ENCODE data around the gene METTL1. TPM values are rescaled to one million over a fixed set of nuclear protein-coding genes. Genes with fewer than 3 reads are reported as not detected.

The METTL1 gene
- total and polyA plus RNA-seq, 4 donors: 9.5 to 16.2 (median 15.7) TPM

- intact Hi-C loops (cut with DNase I): no loop called here
- no peak overlapping the region for H3K27ac ChIP-seq (ENCODE audit: low read depth in 1 of 2, low read length in 2 of 2)
Observed at GRCh38 chr12:57746025-57746424, 25.9 kb downstream of the METTL1 start.

GRCh38 chr12:57745485-57745881, 26.4 kb downstream of the METTL1 start:
- intact Hi-C loops (cut with DNase I): no loop called here
- ATAC-seq (ENCODE audit: low FRiP score): no peak
- H3K36me3 ChIP-seq (ENCODE audit: control insufficient read depth in 1 of 2, insufficient read depth in 2 of 2, low read length in 1 of 2): peaks cover 0 to 4% of the 10 kb centered on the region in 2 donors
- H3K4me3 ChIP-seq (ENCODE audit: low read length in 2 of 2): peak overlapping the region; percentile 52 to 86
- peak overlapping the region; percentile 90 to 92 for H3K27ac ChIP-seq (ENCODE audit: low read depth in 1 of 2, low read length in 2 of 2)
- H3K9me3 ChIP-seq (ENCODE audit: control insufficient read depth, low read length): no peaks in the 10 kb centered on the region
- H3K4me1 ChIP-seq (ENCODE audit: control insufficient read depth in 1 of 2, insufficient read depth in 2 of 2, low read length in 2 of 2): no peaks in the 10 kb centered on the region
- DNase-seq: peak in 1 of 2 donors; percentile 49
- no peaks in the 10 kb centered on the region for H3K27me3 ChIP-seq (ENCODE audit: control insufficient read depth in 1 of 2, insufficient read depth in 2 of 2, low read length in 1 of 2)
- 33 to 37% methylated on average over 8 of the region's 8 CpGs for WGBS, 2 donors

More at GRCh38 chr12:57746025-57746424, 25.9 kb downstream of the METTL1 start:
- Histone ChIP-seq H3K36me3 (ENCODE audit: control insufficient read depth in 1 of 2, insufficient read depth in 2 of 2, low read length in 1 of 2) (peaks cover 0 to 4% of the 10 kb centered on the region in 2 donors), H3K9me3 (ENCODE audit: control insufficient read depth, low read length) (no peaks in the 10 kb centered on the region), H3K4me3 (ENCODE audit: low read length in 2 of 2) (no peak overlapping the region), H3K27me3 (ENCODE audit: control insufficient read depth in 1 of 2, insufficient read depth in 2 of 2, low read length in 1 of 2) (no peaks in the 10 kb centered on the region), H3K4me1 (ENCODE audit: control insufficient read depth in 1 of 2, insufficient read depth in 2 of 2, low read length in 2 of 2) (peaks cover 0 to under 1% of the 10 kb centered on the region in 2 donors)
- DNase-seq: no peak
- WGBS, 2 donors: 85 to 86% methylated on average over 3 of the region's 3 CpGs
- no peak for ATAC-seq (ENCODE audit: low FRiP score)

- peak; percentile 99 for DNase-seq
- Histone ChIP-seq H3K27me3 (ENCODE audit: control insufficient read depth in 1 of 2, insufficient read depth in 2 of 2, low read length in 1 of 2) (no peaks in the 10 kb centered on the region), H3K4me1 (ENCODE audit: control insufficient read depth in 1 of 2, insufficient read depth in 2 of 2, low read length in 2 of 2) (no peaks in the 10 kb centered on the region), H3K4me3 (ENCODE audit: low read length in 2 of 2) (peak within 1 kb of the TSS; percentile 52 to 86), H3K27ac (ENCODE audit: low read depth in 1 of 2, low read length in 2 of 2) (peak within 1 kb of the TSS; percentile 90 to 92), H3K36me3 (ENCODE audit: control insufficient read depth in 1 of 2, insufficient read depth in 2 of 2, low read length in 1 of 2) (peaks cover 0 to 4% of the 10 kb centered on the region in 2 donors), H3K9me3 (ENCODE audit: control insufficient read depth, low read length) (no peaks in the 10 kb centered on the region)
- WGBS, 2 donors: 0 to 1% methylated on average over 29 of the region's 29 CpGs
- peak; percentile 97 for ATAC-seq (ENCODE audit: low FRiP score)
- intact Hi-C loops (cut with DNase I): no loop called here
Observed at GRCh38 chr12:57744777-57745484, 27.0 kb downstream of the METTL1 start, which contains the start of gene TSPAN31. Gene TSPAN31 (plus strand): TSS chr12:57745039. CDS start chr12:57745155, 116 bp downstream.

GRCh38 chr12:57744194-57744776, 27.6 kb downstream of the METTL1 start:
- ATAC-seq (ENCODE audit: low FRiP score): peak; percentile 84
- peaks cover 0 to 4% of the 10 kb centered on the region in 2 donors for H3K36me3 ChIP-seq (ENCODE audit: control insufficient read depth in 1 of 2, insufficient read depth in 2 of 2, low read length in 1 of 2)
- peak overlapping the region; percentile 36 to 45 for H3K4me3 ChIP-seq (ENCODE audit: low read length in 2 of 2)
- 7 to 9% methylated on average over 21 of the region's 21 CpGs for WGBS, 2 donors
- peak; percentile 84 to 94 for DNase-seq
- peak overlapping the region; percentile 49 to 50 for H3K27ac ChIP-seq (ENCODE audit: low read depth in 1 of 2, low read length in 2 of 2)
- no peaks in the 10 kb centered on the region for H3K9me3 ChIP-seq (ENCODE audit: control insufficient read depth, low read length)
- H3K27me3 ChIP-seq (ENCODE audit: control insufficient read depth in 1 of 2, insufficient read depth in 2 of 2, low read length in 1 of 2): no peaks in the 10 kb centered on the region
- no peaks in the 10 kb centered on the region for H3K4me1 ChIP-seq (ENCODE audit: control insufficient read depth in 1 of 2, insufficient read depth in 2 of 2, low read length in 2 of 2)
- intact Hi-C loops (cut with DNase I): no loop called here

- WGBS, 2 donors: 85 to 92% methylated on average over 2 of the region's 2 CpGs
- H3K27ac ChIP-seq (ENCODE audit: low read depth in 1 of 2, low read length in 2 of 2): no peak overlapping the region
- no peak overlapping the region for H3K4me3 ChIP-seq (ENCODE audit: low read length in 2 of 2)
- H3K9me3 ChIP-seq (ENCODE audit: control insufficient read depth, low read length): no peaks in the 10 kb centered on the region
- no peaks in the 10 kb centered on the region for H3K27me3 ChIP-seq (ENCODE audit: control insufficient read depth in 1 of 2, insufficient read depth in 2 of 2, low read length in 1 of 2)
- H3K36me3 ChIP-seq (ENCODE audit: control insufficient read depth in 1 of 2, insufficient read depth in 2 of 2, low read length in 1 of 2): peaks cover 0 to 2% of the 10 kb centered on the region in 2 donors
- H3K4me1 ChIP-seq (ENCODE audit: control insufficient read depth in 1 of 2, insufficient read depth in 2 of 2, low read length in 2 of 2): no peaks in the 10 kb centered on the region
- DNase-seq: no peak
- no peak for ATAC-seq (ENCODE audit: low FRiP score)
- intact Hi-C loops (cut with DNase I): no loop called here
Observed at GRCh38 chr12:57743769-57744168, 28.1 kb downstream of the METTL1 start.

GRCh38 chr12:57741844-57742738, 29.8 kb downstream of the METTL1 start:
- Histone ChIP-seq H3K4me3 (ENCODE audit: low read length in 2 of 2) (no peak overlapping the region), H3K27me3 (ENCODE audit: control insufficient read depth in 1 of 2, insufficient read depth in 2 of 2, low read length in 1 of 2) (no peaks in the 10 kb centered on the region), H3K36me3 (ENCODE audit: control insufficient read depth in 1 of 2, insufficient read depth in 2 of 2, low read length in 1 of 2) (no peaks in the 10 kb centered on the region), H3K27ac (ENCODE audit: low read depth in 1 of 2, low read length in 2 of 2) (no peak overlapping the region), H3K4me1 (ENCODE audit: control insufficient read depth in 1 of 2, insufficient read depth in 2 of 2, low read length in 2 of 2) (no peaks in the 10 kb centered on the region), H3K9me3 (ENCODE audit: control insufficient read depth, low read length) (no peaks in the 10 kb centered on the region)
- WGBS, 2 donors: 54 to 58% methylated on average over 14 of the region's 14 CpGs
- ATAC-seq (ENCODE audit: low FRiP score) (no peak), DNase-seq (no peak)
- intact Hi-C loops (cut with DNase I): no loop called here

- H3K36me3 ChIP-seq (ENCODE audit: control insufficient read depth in 1 of 2, insufficient read depth in 2 of 2, low read length in 1 of 2): no peaks in the 10 kb centered on the region
- no peak overlapping the region for H3K4me3 ChIP-seq (ENCODE audit: low read length in 2 of 2)
- no peaks in the 10 kb centered on the region for H3K27me3 ChIP-seq (ENCODE audit: control insufficient read depth in 1 of 2, insufficient read depth in 2 of 2, low read length in 1 of 2)
- intact Hi-C loops (cut with DNase I): no loop called here
- H3K27ac ChIP-seq (ENCODE audit: low read depth in 1 of 2, low read length in 2 of 2): no peak overlapping the region
- no peak for ATAC-seq (ENCODE audit: low FRiP score)
- no peaks in the 10 kb centered on the region for H3K4me1 ChIP-seq (ENCODE audit: control insufficient read depth in 1 of 2, insufficient read depth in 2 of 2, low read length in 2 of 2)
- DNase-seq: no peak
- WGBS, 2 donors: 74 to 80% methylated on average over 1 of the region's 1 CpG
- no peaks in the 10 kb centered on the region for H3K9me3 ChIP-seq (ENCODE audit: control insufficient read depth, low read length)
Observed at GRCh38 chr12:57741413-57741789, 30.5 kb downstream of the METTL1 start.

GRCh38 chr12:57740656-57741412, 31.1 kb downstream of the METTL1 start:
- Histone ChIP-seq H3K27ac (ENCODE audit: low read depth in 1 of 2, low read length in 2 of 2) (no peak overlapping the region), H3K4me3 (ENCODE audit: low read length in 2 of 2) (no peak overlapping the region), H3K27me3 (ENCODE audit: control insufficient read depth in 1 of 2, insufficient read depth in 2 of 2, low read length in 1 of 2) (no peaks in the 10 kb centered on the region), H3K9me3 (ENCODE audit: control insufficient read depth, low read length) (no peaks in the 10 kb centered on the region), H3K36me3 (ENCODE audit: control insufficient read depth in 1 of 2, insufficient read depth in 2 of 2, low read length in 1 of 2) (no peaks in the 10 kb centered on the region), H3K4me1 (ENCODE audit: control insufficient read depth in 1 of 2, insufficient read depth in 2 of 2, low read length in 2 of 2) (no peaks in the 10 kb centered on the region)
- 68 to 71% methylated on average over 5 of the region's 5 CpGs for WGBS, 2 donors
- ATAC-seq (ENCODE audit: low FRiP score) (no peak), DNase-seq (no peak)
- intact Hi-C loops (cut with DNase I): no loop called here
